GM21381 (cell line): ENCODE results near the gene PRDM15.

ENCODE experiments used
- ATAC-seq: cut with Tn5 transposase; IDR thresholded peaks from one replicate; pipeline ENCODE4 v1.9.1; 2021; ENCODE audit warnings: mild to moderate bottlenecking, moderate library complexity; ENCODE audit not compliant: unreplicated experiment

The PRDM15 gene

GRCh38 chr21:41846536-41846935, 32.6 kb downstream of the PRDM15 start:
- ATAC-seq, result no peak

DNA sequence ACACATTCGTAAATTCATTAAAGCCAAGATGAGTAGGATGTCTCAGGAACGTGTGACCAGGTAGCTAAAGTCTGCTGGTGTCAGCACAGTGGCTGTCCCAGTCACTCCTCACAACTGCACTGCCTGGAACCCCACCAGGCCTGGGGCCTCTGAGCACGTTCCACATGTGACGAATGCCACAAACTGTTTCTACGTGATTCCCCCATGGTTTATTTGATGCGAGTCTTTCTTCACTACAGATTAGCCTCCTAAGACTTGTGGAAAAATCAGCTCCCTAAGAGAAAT, 33.2 kb downstream of the PRDM15 start:
- ATAC-seq, result no peak

GRCh38 chr21:41845310-41846032, 33.7 kb downstream of the PRDM15 start:
- ATAC-seq, result no peak

DNA sequence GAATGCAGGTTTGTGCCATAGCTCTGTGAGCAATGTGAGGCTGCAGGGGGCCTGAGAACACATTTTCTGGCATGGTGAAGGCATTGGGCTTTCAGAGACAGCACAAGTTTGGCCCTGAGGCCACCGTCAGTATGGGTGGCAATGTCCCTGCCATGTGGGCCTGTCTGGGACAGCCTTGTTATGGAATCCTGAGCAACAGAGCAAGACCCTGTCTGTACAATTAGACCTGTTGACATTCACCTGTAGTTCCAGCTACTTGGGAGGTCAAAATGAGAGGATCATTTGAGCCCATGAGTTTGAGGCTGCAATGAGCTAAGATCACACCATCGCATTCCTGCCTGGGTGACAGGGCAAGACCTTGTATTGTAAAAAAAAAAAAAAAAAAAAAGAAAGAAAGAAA, 35.6 kb downstream of the PRDM15 start:
- ATAC-seq, result no peak

DNA sequence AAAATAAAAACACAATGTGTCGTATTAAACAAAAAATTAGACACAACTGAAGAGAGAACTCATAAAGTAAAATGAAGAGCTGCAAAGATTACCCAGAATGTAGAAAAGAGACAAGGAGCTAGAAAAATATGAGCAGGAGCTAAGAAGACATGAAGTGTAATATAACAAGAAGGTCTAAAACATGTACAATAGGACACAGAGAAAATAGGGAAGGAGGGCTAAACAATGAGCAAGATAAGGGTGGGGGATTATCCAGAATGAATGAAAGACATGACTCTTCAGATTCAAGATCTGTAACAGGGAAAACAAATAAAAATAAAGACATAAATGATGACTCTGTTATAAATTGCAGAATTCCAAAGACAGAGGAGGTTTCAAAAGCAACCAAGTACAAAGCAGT, 38.3 kb downstream of the PRDM15 start:
- no peak for ATAC-seq

GRCh38 chr21:41839387-41840000, 39.6 kb downstream of the PRDM15 start:
- no peak for ATAC-seq

- ATAC-seq, result no peak
Observed at GRCh38 chr21:41837756-41838297, 41.3 kb downstream of the PRDM15 start.

DNA sequence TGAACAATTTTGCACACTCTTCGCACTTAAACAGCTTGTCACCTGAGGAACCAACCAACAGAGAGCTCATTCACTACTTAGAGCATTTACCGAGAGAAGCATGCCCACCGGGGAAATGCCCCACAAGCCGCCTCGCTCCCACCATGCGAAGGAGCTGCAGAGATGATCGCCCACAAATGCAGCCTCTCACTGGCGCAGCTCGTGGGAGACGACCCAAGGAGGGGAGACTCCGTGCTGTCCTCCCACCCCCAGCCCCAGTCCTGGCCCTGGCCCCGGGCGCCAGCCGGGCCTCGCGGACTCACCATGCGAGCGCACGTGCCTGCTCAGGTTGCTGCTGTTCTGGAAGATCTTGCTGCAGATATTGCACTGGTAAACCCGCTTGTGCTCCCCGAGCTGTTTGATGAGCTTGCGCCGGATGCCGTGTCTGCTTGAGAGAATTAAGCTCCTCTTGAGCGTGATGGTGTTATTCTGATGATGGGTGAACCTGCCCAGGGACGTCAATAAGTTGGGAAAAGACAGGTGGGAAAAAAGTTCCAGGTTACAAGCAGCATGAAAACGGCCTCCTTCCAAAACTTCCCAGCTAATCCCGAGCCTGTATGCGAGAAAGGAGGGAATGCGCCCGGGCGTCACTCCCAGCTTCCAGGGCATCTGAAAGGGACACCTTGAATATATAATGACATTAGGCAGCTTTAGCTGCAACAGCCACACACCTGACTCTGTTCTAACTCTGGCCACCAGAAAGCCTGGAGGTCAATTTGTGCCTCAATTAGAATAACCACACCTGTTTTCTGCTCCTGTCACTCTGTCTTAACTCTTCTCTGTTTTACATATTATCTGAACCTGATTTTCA, 42.8 kb downstream of the PRDM15 start:
- no peak for ATAC-seq

- peak; percentile 62 for ATAC-seq
Observed at GRCh38 chr21:41835711-41836154, 43.4 kb downstream of the PRDM15 start.

- no peak for ATAC-seq
Observed at GRCh38 chr21:41834926-41835663, 44.0 kb downstream of the PRDM15 start.

DNA sequence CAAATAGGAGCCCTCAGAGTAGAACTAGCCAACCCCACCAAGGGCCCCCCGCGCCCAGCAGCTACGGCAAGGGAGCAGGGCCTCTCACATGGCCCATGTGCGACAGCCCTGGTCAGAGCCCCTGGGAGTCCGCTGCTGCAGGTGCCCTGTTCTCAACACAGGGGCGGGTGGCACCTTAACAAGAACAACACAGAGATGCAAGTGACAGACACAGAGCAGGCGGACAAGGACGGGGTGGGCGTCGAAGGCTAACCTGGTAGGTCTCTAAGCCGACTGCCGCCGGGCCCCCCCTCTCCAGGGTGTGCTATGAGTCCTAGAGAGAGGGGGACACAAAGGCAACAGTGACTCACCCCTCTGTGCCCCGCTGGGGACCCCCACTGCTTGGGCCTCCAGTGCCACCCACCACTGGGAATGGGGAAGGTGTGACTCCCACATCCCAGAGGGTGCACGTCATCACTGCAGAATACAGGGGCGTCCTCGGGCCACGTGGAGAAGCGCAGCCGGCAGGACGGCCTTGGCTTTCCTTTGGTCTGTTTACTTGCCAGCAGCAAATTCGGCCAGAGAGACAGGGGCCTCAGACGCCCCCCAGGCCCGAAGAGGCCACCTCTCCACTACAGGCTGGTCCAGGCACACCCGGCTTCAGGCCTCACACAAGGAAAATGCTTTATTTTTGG, 44.8 kb downstream of the PRDM15 start:
- no peak for ATAC-seq

DNA sequence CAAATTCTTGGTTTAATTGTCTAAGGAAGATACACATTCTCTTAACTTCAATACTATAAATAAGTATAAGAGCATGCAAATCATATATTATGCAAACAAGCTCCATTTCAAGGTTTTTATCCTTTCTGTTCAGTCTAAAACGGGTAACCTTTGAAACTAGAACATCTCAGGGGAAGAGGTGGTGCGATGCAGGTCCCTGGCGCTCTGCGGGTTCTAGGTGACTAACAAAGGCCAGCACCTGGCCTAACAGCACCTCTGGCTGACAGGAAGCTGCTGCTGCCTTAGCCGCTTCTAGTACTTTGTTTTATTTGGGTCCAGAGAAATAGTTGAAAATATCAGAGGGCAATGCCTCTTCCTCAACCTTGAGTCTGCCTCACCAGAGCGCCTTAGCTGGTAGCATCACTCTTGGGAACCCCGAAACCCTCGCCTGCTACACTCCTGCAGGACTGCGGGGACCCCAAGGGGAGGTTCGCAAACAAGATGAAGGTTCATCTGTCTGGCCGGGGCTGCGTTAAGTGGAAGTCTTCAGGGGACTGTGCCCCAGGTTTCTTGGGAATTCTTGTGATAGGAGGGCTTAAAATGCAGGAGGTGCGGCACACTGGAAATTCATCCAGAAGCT, 45.5 kb downstream of the PRDM15 start:
- ATAC-seq, result peak; percentile 65

DNA sequence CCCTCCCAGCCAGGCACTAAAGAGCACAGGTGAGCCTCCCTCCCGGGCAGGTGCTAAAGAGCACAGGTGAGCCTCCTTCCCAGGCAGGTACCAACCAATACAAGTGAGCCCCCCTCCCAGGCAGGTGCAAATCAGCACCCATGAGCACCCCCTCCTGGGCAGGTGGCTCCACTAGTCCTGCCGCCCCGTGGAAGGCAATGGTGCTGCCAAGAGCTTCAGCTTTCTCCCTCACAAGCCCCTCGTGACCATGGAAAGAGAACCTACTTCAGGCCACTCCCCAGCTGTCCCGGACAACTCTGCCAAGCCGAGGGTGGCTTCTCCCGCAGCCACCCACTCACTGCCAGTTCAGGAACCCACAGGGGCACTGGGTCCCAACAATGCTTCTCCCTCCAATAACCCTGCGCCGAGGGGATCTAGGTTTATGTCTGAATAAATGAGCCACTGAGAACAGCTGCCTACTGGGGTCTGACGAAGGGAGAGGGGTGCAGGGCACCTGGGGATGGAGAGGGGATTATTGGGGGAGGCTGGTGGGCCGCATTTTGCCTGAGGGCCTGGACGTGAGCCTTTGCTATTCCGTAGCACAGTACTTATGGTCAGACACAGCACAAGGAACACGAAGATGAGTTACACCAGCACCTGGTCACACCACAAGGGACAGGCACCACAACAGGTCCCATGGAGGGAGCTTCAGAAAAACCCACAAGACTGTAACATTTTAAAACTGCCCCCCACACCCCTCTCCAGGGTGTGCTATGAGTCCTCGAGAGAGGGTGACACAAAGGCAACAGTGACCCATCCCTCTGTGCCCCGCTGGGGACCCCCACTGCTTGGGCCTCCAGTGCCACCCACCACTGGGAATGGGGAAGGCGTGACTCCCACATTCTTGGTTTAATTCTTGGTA, 46.3 kb downstream of the PRDM15 start:
- peak; percentile 41 for ATAC-seq

DNA sequence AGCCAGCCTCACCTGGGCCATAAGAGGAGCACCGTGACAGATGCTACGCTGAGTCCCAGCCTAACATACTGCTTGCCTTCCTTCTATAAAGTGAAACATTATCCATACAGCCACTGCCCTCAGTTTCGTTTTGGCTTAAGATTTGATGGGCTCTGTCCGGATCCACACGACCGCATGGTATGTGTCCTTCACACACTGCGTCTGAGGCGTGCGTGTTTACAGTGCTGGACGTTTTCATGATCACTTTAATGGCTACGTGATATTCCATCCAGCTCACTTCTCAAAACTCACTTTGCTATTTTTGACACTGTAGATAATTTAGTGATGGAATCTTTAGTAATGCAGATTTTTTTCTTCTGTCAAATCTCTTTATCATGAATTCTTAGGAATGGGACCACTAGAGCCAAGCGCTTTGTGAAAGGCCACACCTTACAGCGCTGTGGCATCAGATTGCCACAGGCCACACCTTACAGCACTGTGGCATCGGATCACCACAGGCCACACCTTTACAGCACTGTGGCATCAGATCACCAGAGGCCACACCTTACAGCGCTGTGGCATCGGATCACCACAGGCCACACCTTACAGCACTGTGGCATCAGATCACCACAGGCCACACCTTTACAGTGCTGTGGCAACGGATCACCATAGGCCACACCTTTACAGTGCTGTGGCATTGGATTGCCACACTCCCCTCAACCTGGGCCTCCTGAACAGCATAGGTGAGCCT, 47.1 kb downstream of the PRDM15 start:
- no peak for ATAC-seq

- no peak for ATAC-seq
Observed at GRCh38 chr21:41831453-41831831, 47.7 kb downstream of the PRDM15 start.

GRCh38 chr21:41830764-41831452, 48.2 kb downstream of the PRDM15 start:
- ATAC-seq, result no peak

DNA sequence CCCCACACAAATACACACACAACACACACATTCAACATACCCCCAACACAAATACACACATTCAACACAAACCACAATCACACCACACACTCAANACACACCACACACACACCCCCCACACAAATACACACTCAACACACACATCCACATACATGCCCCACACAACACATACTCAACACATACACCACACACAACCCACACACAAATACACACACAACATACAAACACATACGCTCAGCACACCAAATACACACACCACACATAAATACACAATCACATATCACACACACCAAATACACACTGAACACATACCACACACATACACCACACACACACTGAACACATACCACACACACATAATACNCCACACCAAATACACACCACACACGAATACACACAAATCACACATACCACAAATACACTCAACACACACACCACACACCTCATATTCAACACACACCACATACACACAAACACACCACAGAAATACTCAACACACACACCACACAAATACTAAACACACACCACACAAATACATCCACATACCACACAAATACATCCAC, 48.9 kb downstream of the PRDM15 start:
- ATAC-seq, result no peak
